ENCODE data around the gene TTLL10. TPM values are rescaled to one million over a fixed set of nuclear protein-coding genes. Genes with fewer than 3 reads are reported as not detected.

Gene TTLL10, protein sequence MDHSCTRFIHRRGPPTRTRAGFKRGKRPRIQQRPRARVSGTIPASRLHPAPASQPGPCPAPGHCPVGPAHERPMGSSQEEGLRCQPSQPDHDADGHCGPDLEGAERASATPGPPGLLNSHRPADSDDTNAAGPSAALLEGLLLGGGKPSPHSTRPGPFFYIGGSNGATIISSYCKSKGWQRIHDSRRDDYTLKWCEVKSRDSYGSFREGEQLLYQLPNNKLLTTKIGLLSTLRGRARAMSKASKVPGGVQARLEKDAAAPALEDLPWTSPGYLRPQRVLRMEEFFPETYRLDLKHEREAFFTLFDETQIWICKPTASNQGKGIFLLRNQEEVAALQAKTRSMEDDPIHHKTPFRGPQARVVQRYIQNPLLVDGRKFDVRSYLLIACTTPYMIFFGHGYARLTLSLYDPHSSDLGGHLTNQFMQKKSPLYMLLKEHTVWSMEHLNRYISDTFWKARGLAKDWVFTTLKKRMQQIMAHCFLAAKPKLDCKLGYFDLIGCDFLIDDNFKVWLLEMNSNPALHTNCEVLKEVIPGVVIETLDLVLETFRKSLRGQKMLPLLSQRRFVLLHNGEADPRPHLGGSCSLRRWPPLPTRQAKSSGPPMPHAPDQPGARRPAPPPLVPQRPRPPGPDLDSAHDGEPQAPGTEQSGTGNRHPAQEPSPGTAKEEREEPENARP
- total RNA-seq: 0.78 TPM

GRCh38 chr1:1173793-1174415 is at the start of gene TTLL10:
Gene TTLL10 (plus strand): TSS chr1:1173880. CDS start chr1:1179216, 5,336 bp downstream.
- DNase-seq (ENCODE audit: low spot score): no peak

DNA sequence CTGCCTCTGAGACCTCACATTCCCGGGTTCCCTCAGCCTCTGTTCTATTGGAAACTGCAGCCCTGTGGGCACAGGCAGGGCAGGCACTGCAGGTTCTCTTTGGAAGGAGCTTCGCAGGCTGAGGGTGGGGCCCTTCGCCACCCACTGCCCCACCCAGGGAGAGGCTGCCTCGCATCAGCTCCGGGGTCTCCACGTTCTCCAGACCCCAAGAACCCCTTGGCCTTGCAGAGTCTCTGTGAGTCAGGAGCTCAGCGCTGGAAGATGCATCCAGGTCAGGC is 49.2 kb upstream of the TTLL10 start:
- no peak for DNase-seq (ENCODE audit: low spot score)

DNA sequence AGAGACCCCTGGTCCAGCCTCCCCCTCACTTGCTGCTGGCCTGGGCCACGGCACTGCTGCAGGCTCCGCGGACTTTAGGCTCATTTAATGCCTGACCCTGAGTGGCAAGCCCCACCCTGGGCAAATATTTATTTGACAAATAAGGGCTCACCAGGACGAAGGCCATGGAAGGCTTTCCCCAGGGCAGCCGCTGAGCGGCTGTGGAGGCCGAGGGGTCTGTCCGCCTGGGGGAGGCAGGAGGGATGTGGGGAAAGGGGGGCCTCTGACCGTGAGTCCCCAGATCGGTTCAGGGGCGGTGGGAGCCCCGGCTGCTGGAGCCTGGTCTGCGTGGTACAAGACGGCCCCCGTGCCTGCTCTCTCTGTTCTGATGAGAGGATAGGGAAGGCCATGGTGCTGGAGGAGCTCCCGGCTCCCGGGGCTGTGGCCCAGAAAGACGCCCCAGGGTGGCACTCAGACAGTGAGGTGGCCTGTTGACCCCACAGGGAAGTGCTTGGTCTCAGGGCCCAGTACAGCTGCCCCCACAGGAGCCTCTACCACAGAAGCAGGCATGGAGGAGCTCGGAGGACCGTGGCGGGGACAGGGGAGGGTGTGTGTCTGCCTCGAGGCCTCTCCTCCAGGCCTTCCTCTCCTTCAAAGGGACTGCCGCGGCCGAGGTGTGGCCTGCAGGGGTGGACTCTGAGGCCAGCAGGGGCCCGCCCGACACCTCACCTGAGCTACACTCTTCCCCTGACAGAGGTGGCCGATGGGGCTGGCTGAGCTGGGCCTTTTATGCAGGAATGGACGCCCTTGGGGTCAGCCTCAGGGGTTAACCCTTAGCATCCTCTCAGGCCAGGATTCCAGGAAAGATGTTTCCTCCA is 48.7 kb upstream of the TTLL10 start:
- no peak for DNase-seq (ENCODE audit: low spot score)

- DNase-seq (ENCODE audit: low spot score): no peak
Measured at GRCh38 chr1:1125945-1126344, 47.7 kb upstream of the TTLL10 start.

DNA sequence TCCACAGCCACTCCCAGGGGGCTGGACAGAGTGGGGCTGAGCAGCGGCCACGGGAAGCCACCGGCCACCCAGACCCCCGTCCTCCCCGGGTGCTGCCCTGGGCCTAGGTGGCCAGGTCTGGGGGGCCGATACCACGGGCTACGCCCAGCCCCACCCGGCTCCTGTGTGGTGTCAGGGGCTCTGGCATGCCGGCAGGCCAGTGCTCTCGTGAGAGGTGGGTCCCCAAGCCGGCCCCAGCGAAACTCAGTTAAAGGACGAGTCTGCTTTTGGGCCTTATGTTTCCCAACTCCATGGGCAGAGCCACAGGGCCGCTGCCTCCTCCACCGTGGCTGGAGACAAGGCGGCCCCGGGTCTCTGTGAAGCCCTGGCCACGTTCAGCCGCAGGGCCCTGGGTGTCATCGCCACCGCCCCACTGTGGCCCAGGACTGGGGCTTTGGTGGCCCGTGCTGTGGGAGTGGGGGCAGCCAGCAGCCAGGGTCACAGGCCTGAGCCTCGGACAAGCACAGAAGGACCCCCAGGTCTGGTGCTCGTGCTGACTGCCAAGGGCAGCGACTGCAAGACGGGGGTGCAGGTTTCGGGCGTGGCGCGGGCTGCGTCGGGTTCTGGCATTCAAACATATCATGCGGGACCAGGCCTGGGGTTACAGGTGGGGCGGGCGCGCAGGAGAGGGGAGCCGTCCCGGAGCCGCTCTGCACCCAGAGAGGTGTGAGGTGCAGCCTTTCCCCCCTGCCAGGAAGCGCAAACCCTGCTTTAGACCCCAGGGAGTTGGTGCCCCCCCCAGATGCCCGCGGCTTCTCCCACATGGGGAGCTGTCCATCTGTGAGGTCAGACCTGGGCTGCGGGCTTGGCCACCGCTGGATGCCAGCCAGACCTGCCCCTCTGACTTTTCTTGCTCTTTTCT is 45.9 kb upstream of the TTLL10 start:
- no peak for DNase-seq (ENCODE audit: low spot score)

- peak; percentile 57 for DNase-seq (ENCODE audit: low spot score)
Measured at GRCh38 chr1:1128454-1129139, 45.1 kb upstream of the TTLL10 start.

- no peak for DNase-seq (ENCODE audit: low spot score)
Measured at GRCh38 chr1:1129381-1129821, 44.3 kb upstream of the TTLL10 start.

DNA sequence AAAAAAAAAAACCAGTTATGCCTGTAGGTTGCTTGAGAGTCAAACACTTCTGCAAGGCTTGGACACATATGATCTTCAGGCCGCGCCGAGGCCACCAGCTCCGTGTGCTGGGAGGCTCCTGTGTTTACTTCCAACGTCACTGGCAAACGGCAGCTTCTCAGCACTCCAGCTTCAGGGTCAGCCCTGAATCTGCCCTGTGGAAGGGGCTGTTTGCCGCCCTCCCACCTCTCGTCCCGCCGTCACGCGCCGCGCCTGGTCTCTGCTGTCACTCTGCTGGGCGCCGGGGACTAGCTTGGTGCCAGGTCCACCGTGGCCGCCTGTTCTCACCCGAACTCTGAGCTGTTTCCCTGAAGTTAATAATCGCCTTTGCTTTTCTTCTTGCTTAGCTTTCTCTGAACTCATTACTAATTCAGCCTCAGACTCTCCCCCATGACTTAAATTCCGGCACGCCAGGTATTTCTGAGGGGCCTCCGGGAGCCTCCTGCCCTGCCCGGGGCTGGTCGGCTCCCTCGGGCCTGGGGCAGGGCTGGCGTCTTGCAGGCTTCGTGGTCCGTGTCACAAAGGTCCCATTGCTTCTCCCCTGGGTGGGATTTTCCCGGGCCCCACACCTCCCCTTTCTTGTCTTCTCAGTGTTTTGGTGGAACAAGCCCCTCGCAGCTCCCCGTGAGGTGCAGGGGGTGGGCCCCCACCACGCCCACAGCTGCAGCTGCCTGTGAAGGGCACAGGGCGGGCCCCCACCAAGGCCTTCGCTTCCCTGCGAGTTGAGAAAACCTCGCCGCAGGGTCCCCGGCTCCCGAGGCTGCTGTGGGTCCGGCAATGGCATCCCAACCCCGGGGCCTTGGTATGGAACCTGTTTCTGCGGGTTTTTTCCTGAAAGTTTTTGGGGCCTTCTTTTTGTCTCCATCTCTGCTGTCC is 43.2 kb upstream of the TTLL10 start:
- no peak for DNase-seq (ENCODE audit: low spot score)

DNA sequence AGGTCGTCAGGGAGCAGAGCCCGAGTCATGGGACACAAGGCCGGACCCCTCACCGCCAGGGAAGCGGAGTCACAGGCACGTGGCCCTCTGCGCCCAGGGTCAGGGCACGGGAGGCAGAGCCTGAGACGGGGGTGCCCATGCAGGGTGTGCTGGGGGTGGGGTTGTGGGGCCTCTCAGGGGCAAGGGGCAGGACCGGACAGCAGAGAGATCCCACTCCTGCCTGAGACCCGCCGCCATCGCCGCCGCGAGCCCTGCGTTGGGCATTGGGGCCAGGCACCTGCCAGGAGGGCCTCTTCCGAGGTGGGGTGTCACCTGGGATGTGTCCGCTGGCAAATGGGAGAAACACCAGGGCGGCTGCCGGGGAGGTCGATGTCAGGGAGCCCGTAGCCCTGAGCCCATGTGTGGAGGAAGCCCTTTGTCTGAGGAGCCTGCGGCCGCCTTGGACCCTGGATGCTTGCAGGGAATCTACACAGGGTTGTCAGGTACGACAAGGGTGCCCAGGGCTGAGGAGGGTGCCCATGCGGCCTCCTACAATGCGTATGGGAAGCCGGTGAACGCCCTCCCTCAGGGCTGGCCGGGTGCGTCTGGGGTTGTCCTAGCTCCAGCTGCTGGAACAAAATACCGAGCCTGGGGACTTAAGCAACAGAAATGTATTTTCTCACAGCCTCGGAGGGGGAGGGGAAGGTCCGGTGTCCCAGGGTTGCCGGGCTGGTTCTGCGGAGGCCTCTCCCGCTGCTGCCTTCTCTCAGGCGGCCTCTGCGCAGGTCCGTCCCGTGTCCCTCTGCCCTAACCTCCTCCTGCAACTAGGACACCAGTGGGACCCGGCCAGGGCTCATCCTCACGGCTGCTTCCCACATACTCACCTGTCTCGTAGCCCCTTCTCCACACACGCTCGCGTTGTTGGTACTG is 41.4 kb upstream of the TTLL10 start:
- peak; percentile 67 for DNase-seq (ENCODE audit: low spot score)

- peak; percentile 76 for DNase-seq (ENCODE audit: low spot score)
Measured at GRCh38 chr1:1132956-1133750, 40.5 kb upstream of the TTLL10 start.

GRCh38 chr1:1134300-1134970 is 39.2 kb upstream of the TTLL10 start:
- DNase-seq (ENCODE audit: low spot score): no peak

DNA sequence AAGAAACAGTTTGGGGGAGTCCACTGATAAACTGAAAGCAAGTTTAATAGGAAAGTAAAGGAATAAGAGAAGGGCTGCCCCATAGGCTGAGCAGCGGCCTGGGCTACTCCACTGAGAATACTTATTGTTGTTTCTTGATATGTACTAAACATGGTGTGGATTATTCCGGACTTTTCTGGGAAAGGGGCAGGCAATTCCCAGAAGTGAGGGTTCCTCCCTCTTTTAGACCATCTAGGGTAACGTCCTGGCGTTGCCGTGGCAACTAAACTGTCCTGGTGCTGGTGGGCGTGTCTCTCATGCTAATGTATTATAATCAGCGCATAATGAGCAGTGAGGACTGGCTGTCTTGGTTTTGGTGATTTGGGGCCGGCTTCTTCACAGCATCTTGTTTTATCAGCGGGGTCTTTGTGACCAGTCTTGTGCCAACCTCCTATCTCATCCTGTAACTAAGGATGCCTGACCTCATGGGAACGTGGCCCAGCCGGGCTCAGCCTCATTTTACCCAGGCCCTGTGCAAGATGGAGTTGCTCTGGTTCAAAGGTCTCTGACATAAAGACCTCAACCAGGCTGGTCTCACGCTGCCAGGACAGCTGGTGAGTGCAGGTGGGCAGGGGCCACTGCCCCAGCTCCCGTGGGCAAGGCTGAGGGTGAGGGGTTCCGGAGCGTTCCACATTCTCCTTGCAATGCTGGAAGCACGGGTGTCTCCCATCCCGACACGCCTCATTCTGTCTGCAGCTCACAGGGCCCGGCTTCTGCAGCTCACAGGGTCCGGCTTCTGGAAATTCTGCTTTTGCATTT is 38.1 kb upstream of the TTLL10 start:
- DNase-seq (ENCODE audit: low spot score): no peak

DNA sequence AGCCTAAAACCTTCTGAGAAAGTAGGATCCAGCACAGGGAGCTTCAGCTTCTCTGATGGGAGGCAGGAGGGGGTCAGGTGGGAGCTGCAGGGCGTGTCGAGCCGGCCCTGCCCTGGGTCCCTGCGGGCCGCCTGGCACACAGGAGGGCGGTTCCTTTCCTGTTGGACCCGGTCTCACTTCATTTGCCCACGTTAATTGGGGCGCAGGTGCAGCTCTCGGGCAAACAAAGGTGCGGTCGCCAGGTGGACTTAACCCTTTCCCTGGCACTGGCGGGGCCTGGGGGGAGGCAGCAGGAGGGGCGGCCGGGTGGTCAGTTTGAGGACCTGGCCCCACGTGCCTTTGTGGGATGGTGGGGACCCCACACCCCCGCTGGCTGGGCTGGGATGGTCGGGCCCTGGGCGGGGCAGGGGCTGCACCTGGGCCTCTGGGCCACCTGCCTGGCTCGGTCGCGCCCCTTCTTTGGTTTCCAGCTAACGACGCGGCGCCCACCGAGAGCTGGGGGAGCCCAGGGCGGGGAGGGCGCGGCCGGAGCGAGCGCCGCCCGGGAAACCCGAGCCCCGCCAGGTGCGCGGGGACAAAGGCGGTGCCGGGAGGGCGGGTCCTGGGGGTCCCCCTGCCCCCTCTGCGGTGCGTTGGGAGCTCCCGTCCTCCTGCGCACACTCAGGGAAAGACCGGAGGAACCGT is 37.0 kb upstream of the TTLL10 start:
- peak; percentile 66 for DNase-seq (ENCODE audit: low spot score)

DNA sequence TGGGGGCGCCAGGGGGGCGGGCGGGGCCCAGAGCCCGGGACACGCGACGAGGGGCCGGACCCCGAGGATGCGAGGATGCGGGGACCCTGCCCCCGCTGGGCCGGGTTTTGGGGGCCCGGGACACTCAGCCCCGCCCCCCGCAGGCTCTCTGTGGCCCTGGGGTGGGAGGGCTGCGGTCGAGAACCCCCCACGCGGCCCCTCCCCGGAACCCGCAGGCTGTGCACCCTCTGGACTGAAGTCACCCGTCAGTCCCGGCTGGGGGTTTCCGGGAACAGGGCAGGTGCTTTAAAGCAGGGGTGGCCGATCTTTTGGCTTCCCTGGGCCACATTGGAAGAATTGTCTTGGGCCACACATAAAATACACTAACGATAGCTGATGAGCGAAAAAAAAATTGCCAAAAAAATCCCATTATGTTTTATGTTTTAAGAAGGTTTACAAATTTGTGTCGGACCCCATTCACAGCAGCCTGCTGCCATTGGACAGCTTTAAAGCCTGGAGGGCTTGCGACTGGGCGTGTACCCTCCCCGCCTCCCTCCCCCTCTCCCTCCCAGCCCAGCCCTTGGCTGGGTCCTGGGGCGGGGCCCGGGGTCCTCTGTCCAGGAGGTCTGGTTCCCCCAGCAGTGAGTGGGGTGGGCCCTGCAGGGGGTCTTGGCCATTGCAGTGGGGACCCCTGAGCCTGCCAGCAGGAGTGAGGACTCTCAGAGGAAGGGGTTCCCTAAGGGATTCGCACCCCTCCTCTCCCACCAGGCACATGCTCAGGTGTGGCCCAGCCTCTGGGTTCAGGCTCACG is 36.2 kb upstream of the TTLL10 start:
- DNase-seq (ENCODE audit: low spot score): no peak

DNA sequence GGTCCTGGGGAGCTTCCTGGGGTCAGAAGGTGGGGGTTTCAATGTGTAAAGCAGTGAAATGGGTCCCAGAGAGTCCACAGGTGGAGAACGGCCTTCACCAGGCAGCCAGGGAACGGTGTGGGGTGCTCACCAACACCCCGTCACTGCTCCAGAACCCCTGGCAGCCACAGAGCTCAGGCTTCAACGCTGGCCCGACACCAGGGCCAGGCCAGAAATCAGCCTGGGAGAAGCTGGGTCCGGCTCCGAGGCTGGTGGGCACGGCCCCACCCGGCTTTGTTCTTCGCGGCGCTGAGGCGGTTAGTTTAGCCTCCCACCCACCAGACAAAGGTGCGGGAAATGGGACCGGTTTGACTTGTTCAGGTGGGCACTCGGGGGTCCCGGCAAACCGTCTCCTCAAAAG is 33.0 kb upstream of the TTLL10 start:
- no peak for DNase-seq (ENCODE audit: low spot score)
